NB4 (cell line): ENCODE results near the gene EPDR1.

ENCODE experiments used
- CTCF ChIP-seq: IDR thresholded peaks from one replicate; pipeline ENCODE4 v1.5.1; 2012; ENCODE audit warnings: low read depth, low read length
- MYC ChIP-seq: IDR thresholded peaks from 2 replicates; pipeline ENCODE4 v1.6.1; 2011; ENCODE audit warnings: low read depth, low read length
- POLR2A ChIP-seq: IDR thresholded peaks from 2 replicates; pipeline ENCODE4 v1.6.1; 2011; ENCODE audit warnings: mild to moderate bottlenecking; ENCODE audit not compliant: insufficient read length; ENCODE audit errors: extremely low read depth

- TF ChIP-seq CTCF (no peak), POLR2A (no peak), MYC (no peak)
These were observed 49.8 kb downstream of the EPDR1 start for GRCh38 chr7:37970211-37970610.
